ENCODE results near the gene TBPL1.
"Not testable (repeated sequence)": the region's sequence is repeated elsewhere in the genome, so short reads cannot be mapped to it uniquely, and the experiment has no call there.

TBPL1 gene

GRCh38 chr6:133965817-133966360 lies 12.9 kb downstream of the TBPL1 start:
- peaks cover 8% of the 10 kb centered on the region for H3K4me1 ChIP-seq
- peaks cover 29% of the 10 kb centered on the region for H3K79me2 ChIP-seq
- no peak overlapping the region for H2AFZ ChIP-seq
- no peak for TF ChIP-seq CTCF (IDR thresholded peaks at IDR 0.05)
- no peak overlapping the region for H3K4me3 ChIP-seq (ENCODE audit: low read depth, low read length)
- no peaks in the 10 kb centered on the region for H3K36me3 ChIP-seq (ENCODE audit: control insufficient read depth, insufficient read depth, low read length)
- no peak overlapping the region for H3K9ac ChIP-seq
- no peaks in the 10 kb centered on the region for H3K27me3 ChIP-seq (ENCODE audit: control insufficient read depth, insufficient read depth, low read length)
- H3K27ac ChIP-seq, result no peak overlapping the region
- H3K4me2 ChIP-seq (ENCODE audit: low read length), result no peak overlapping the region
- H3K9me3 ChIP-seq (ENCODE audit: control insufficient read depth, low read length), result no peaks in the 10 kb centered on the region

DNA sequence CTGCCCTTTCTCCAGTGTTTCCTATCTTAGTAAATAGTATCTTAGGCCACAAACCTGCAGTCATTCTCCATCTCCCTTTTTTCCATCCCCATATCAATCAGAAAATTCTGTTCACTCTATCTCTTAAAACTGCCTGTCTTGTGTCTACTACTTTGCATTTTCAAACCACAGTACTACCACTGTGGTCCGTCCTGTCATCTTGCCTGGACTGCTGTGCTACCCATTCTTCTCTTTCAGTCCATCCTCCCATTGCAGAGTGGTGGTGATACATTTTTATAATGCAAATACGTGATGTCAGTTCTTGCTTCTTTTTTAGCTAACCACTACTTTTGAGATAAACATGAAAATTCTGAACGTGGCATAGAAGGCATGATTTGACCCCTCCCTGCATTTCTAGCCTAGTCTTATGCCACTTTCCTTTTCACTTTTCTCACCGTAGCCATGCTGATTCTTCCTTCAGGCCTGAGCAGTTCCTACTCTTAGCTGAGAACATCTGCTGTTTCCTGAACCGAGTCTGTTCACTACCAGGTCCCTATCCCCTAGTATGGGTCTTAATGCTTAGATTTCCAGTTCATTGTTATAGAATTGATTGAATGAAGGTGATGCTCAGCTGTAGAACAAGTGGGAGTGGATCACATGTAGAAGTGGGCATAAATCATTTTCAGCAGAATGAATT lies 13.8 kb downstream of the TBPL1 start:
- Histone ChIP-seq H3K9me3 (ENCODE audit: control insufficient read depth, low read length) (no peaks in the 10 kb centered on the region), H3K4me1 (peaks cover 11% of the 10 kb centered on the region), H3K36me3 (ENCODE audit: control insufficient read depth, insufficient read depth, low read length) (no peaks in the 10 kb centered on the region), H3K27ac (no peak overlapping the region), H3K27me3 (ENCODE audit: control insufficient read depth, insufficient read depth, low read length) (no peaks in the 10 kb centered on the region), H3K9ac (no peak overlapping the region), H3K4me3 (ENCODE audit: low read depth, low read length) (no peak overlapping the region), H2AFZ (no peak overlapping the region), H3K79me2 (peaks cover 27% of the 10 kb centered on the region), H3K4me2 (ENCODE audit: low read length) (no peak overlapping the region)
- TF ChIP-seq CTCF (IDR thresholded peaks at IDR 0.05), result no peak

- no peak for TF ChIP-seq CTCF (IDR thresholded peaks at IDR 0.05)
- Histone ChIP-seq H3K4me3 (ENCODE audit: low read depth, low read length) (no peak overlapping the region), H3K27me3 (ENCODE audit: control insufficient read depth, insufficient read depth, low read length) (no peaks in the 10 kb centered on the region), H3K9me3 (ENCODE audit: control insufficient read depth, low read length) (no peaks in the 10 kb centered on the region), H3K9ac (no peak overlapping the region), H2AFZ (no peak overlapping the region), H3K4me2 (ENCODE audit: low read length) (no peak overlapping the region), H3K36me3 (ENCODE audit: control insufficient read depth, insufficient read depth, low read length) (no peaks in the 10 kb centered on the region), H3K27ac (no peak overlapping the region), H3K79me2 (peaks cover 23% of the 10 kb centered on the region), H3K4me1 (peaks cover 14% of the 10 kb centered on the region)
Measured at GRCh38 chr6:133967347-133967746, 14.3 kb downstream of the TBPL1 start.

- peaks cover 19% of the 10 kb centered on the region for H3K79me2 ChIP-seq
- not testable (repeated sequence) for H3K27me3 ChIP-seq (ENCODE audit: control insufficient read depth, insufficient read depth, low read length); H3K9ac ChIP-seq; H3K27ac ChIP-seq; H3K4me2 ChIP-seq (ENCODE audit: low read length); H3K36me3 ChIP-seq (ENCODE audit: control insufficient read depth, insufficient read depth, low read length); H3K9me3 ChIP-seq (ENCODE audit: control insufficient read depth, low read length); H3K4me3 ChIP-seq (ENCODE audit: low read depth, low read length); H2AFZ ChIP-seq
- H3K4me1 ChIP-seq, result peaks cover 14% of the 10 kb centered on the region
Measured at GRCh38 chr6:133967835-133968234, 14.8 kb downstream of the TBPL1 start.

DNA sequence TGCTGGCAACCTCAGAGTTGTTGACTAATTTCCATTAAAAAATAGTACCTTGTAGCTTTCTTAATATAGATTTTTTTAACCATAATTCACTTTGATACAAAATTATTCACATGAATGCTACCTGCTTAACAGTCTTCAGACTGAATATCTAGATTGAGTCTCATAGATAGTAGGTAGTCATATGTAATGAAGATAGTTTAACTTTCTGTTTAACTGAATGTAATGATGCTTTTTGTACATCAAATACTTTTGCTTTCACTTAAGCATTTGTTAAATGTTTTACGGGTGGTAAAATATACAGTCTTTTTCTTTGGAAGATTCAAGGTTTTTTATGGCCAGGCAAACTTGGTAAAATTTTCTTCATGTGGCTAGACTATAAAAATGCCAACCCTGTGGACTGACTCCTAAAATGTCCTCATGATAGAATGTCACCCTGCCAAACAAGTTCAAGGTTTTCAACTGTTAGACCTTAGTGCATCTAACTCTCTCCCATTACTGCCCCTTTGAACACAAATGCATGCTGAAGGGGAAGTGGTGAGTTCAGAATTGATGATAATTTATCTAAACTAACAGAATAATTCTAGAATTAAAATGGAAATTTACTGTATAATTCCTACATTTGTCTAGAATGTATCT lies 16.4 kb downstream of the TBPL1 start:
- H3K9ac ChIP-seq, result no peak overlapping the region
- no peak overlapping the region for H2AFZ ChIP-seq
- H3K4me3 ChIP-seq (ENCODE audit: low read depth, low read length), result no peak overlapping the region
- H3K4me1 ChIP-seq, result peaks cover 18% of the 10 kb centered on the region
- H3K9me3 ChIP-seq (ENCODE audit: control insufficient read depth, low read length), result no peaks in the 10 kb centered on the region
- no peak overlapping the region for H3K4me2 ChIP-seq (ENCODE audit: low read length)
- peaks cover 13% of the 10 kb centered on the region for H3K79me2 ChIP-seq
- TF ChIP-seq CTCF (IDR thresholded peaks at IDR 0.05), result no peak
- H3K27me3 ChIP-seq (ENCODE audit: control insufficient read depth, insufficient read depth, low read length), result no peaks in the 10 kb centered on the region
- no peaks in the 10 kb centered on the region for H3K36me3 ChIP-seq (ENCODE audit: control insufficient read depth, insufficient read depth, low read length)
- no peak overlapping the region for H3K27ac ChIP-seq
